PC-9 (cell line): ENCODE data around the gene GMDS.

Experiments used
- CTCF ChIP-seq: fragments of 200-600 bp; sonication (generic); conservative IDR thresholded peaks from 2 replicates; pipeline ENCODE4 v1.6.1; 2017; ENCODE audit warnings: mixed run types, antibody characterized with exemption, mild to moderate bottlenecking, moderate library complexity
- EZH2 ChIP-seq: fragments of 200-600 bp; sonication (generic); IDR thresholded peaks from 2 replicates; pipeline ENCODE4 v1.8.0; 2017; ENCODE audit warnings: antibody characterized with exemption, low read depth

- TF ChIP-seq CTCF: no peak
- no peak for TF ChIP-seq EZH2
These were observed 294.8 kb downstream of the GMDS start for GRCh38 chr6:1950631-1951030.
